TTC549 (cell line): ENCODE results near the gene MYO16.

Experiments
- FAIRE-seq: peaks from 2 replicates; lab custom pipeline; 2012; peaks lifted over from hg19 to GRCh38; lab: Jason Lieb, UNC

MYO16 gene

GRCh38 chr13:108629181-108629752 lies at the start of gene MYO16:
Gene MYO16 (plus strand): TSS chr13:108629611. CDS start chr13:108629845, 234 bp downstream.
- FAIRE-seq, result no peak

DNA sequence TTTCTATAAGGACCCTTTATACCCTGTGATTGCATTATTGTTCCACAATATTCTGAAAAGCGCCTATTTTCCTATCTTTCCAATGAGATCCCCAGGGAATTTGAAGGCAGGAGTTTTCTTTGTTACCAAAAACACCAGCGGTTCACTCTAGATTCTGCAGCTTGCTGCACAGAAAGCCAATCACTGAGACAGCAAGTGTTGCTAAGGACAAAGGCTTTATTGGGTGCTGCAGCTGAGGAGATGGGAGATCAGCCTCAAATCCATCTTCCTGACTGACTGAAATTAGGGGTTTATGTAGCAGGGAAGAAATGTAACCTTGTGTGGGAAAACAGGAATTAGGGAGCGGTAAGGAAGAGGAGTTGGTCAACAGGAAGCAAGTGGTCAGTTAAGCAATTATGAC lies 42.6 kb upstream of the MYO16 start:
- no peak for FAIRE-seq

- FAIRE-seq, result no peak
Observed at GRCh38 chr13:108588516-108588915, 40.9 kb upstream of the MYO16 start.

DNA sequence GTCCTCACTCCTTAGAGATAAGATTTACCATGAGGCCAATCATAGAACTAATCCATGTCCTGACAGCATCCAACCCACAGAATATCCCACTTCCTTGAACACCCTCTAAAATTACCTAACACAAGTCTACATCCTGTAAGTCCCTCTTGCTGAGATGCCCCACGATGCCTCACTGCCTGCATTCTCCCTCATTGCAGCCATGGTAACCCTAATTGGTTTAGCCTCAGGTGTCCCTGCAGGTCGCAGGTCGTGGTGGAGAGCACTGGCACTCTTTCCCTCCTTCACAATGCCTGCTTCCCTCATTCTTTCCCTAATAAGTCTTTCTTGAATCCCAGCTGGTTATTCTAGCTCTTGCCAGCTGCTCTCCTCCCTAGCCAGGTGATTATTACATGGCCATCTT lies 35.3 kb upstream of the MYO16 start:
- FAIRE-seq, result no peak

- FAIRE-seq, result no peak
Observed at GRCh38 chr13:108595436-108596274, 33.8 kb upstream of the MYO16 start.

DNA sequence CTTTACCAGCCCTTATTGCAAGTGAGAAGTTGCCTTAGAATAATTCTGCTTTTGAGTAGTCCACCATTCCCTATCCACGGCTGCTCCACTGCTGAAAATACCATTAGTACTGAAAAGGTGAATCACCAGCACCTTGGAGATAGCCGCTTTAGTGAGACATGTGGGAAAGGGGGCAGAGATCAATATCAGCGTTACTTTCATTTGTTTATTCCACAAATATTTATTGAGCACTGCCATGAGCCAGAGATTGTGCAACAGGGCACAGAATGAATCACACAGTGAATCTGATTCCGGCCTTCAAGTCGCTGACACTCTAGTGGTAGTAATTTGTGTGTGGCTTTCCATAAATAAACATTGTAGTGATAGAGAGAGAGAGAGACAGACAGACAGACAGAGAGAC lies 31.5 kb upstream of the MYO16 start:
- no peak for FAIRE-seq

DNA sequence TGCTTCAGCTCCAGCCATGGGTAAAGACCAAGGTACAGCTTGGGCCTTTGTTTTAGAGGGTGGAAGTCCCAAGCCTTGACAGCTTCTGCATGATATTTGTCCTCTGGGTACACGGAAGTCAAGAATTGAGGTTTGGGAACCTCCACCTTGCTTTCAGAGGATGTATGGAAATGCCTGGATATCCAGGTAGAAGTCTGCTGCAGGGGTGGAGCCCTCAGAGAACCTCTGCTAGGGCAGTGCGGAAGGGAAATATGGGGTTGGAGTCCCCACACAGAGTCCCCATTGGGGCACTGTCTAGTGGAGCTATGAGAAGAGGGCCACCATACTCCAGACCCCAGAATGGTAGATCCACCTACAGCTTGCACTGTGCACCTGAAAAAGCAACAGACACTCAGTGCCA lies 23.0 kb upstream of the MYO16 start:
- no peak for FAIRE-seq

DNA sequence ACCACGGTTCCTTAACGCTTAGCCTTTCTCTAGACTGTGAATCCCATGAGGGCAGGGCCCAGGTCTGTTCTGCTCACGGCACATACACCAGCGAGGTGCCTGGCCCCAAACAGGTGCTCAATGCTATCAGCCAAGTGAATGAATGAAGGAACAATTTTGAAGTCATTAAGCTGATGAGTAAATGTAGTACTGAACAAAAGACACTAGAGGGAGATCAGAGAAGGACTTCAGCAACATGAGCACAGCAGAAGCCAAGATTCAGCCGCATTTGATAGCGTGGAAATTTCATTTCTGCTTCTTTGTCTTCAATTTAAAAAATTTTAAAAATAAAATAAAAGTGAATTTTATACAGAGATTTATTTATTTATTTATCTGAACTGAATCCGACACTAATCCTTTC lies 20.1 kb upstream of the MYO16 start:
- no peak for FAIRE-seq

DNA sequence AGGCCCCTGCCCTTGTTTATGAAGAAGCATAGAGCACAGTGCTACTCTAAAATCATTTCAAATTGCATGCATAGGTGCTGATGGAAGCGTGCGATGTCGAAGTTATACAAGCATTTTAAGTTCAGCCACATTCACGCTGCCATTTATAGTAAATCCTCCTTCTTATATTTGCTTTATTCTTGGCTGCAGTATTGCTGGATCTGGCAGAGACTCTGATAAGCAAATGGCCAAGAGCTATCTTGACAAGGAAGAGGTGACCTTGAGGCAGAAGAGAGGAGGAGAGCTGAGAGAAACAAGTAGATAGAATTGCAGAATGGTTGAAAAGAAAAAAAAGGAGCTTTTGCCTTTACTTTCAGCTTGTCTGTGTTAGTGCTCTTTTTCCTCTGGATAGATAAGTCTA lies 18.9 kb upstream of the MYO16 start:
- no peak for FAIRE-seq

GRCh38 chr13:108615241-108615640 lies 14.2 kb upstream of the MYO16 start:
- FAIRE-seq, result no peak

DNA sequence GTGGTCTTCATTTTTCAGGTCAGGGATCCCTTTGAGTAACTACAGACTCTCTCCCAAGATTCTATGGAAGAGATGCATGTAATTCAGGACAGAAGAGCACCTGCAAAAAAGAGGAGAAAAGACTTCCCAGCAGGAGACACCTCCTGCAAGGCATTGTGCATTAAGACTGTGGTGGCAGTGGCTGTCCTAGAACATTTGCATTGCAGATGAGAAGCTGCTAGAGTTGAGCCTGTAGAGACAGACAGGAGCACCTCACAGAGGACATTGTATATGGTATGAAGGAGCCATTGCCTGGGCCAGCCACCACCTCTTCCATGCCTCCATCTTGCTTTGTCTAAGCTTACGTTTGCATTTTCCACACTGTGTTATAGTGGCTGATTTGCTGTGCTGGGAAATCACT lies 11.2 kb upstream of the MYO16 start:
- FAIRE-seq, result no peak

GRCh38 chr13:108621462-108621861 lies 7.9 kb upstream of the MYO16 start:
- FAIRE-seq, result no peak

DNA sequence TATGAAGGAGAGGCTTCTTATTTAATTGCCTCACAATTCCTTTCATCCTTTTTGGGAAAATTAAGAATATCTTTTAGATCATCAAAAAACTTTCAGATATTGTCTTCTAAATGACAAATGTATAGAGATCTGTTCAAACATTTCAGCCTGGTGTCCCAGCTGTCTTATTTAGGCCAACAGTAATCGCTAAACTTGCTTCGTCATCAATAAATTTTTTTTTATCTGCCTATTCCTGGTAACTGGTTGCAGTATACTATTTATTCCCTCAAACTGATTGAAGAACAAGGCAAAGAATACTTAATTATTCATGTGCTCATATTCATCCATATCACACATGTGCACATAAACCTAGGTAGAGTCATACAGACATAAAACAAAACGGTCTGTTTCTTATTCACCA lies 5.3 kb upstream of the MYO16 start:
- FAIRE-seq, result no peak

DNA sequence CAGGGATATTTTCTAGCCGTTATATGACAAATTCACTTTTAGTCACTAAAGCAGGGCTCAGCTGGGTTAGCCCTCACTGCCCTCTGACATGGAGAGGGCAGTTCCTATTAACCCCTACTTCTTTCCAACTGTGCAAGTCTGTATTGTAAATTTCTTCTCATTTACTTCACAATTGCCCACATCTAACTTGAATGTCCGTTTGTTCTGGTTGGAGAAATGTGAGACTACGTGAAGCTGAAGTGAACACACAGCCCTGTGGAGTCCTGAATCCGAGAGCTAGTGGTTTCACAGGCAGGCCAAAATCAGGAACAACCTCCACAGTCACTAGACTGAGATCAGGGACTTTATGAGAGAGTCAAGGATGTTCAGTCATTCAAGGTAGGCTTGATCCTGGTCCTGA lies 4.4 kb upstream of the MYO16 start:
- no peak for FAIRE-seq

- FAIRE-seq, result no peak
Observed at GRCh38 chr13:108629988-108630387, 577 bp downstream of the MYO16 start.

GRCh38 chr13:108632649-108633167 lies 3.3 kb downstream of the MYO16 start:
- no peak for FAIRE-seq

- no peak for FAIRE-seq
Observed at GRCh38 chr13:108638901-108639300, 9.5 kb downstream of the MYO16 start.

DNA sequence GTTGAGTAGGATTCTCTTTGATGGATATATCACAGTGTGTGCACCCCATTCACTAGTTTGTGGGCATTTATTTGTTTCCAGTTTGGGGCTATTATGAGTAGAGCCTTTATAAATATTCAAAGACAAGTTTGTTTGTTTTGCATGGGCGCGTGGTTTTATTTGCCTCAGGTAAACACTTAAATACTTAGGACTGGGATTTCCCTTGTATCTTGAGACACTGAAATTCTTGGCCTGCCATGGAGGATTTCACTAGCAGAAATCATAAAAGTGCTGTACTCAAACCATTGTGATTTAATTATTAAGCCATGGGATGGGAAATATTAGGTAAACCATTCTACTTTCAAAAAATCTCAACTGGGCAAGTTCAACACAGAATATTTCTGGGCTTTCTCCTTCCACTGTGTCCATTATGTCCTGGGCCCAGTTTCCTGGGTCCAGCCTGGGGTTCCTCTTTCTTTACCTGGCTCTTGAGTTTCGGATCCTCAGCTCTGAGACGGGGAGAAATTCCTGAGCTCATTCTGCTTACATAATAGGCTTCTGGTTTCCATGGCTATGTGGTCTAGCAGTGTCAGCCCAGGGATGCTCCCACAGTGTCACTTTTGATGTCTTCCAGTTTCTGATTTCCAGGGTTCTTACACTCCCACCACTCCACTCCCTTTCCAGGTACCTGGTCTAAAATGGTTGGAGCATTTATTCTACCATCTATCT lies 14.4 kb downstream of the MYO16 start:
- no peak for FAIRE-seq

DNA sequence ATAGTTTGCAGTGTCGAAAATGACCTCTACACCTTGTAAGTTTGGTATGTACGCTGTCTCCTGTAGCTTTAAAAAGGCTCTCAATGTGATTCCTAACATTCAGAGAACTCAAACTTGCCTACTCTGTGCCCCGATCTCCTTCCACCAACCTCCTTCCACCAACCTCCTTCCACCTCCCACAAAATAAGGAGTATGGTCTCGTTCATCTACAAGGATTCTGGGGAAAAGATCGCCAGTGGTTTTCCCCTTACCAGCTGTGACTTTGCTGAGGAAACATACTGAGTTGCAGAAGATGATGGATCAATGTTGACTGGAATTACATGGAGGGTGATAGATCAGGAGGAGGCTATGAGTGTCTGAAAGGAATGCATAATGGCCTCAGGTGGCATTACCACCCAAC lies 16.0 kb downstream of the MYO16 start:
- no peak for FAIRE-seq

DNA sequence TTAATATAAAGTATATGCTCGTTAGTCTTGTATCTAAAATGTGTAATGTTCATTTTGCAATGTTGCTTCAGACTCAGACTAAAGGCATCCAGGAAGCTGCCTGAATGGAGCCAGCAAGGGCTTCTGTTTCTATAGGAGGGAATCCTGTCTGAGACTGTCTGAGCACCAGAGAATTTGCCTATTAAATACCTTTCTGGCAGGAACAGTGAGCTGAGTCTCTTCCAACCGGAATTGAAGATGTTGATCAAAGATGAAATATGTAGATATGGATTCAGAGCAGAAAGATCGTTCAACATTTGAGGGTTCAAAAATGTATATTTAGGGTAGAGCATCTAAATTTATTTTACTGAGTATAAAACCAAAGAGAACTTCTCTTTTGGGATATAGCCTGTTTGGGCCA lies 20.9 kb downstream of the MYO16 start:
- FAIRE-seq, result no peak

DNA sequence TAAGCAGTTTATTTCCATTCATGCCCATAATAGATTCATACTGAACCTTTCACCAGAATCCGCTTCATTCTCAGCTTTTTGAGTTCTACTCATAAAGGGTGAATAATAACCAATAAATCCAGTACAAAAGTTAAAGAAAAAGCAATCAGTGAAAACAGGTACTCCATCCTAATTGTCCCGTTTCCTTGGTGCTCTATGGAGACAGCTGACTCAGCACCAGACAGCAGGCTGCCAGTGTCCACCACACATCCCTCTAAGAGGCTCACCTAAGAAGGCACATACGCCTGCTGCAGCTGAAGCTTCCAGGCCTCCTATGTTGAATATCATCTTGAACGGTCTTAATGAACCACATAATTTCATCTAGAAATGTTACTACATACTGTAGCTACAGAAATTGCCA lies 27.3 kb downstream of the MYO16 start:
- no peak for FAIRE-seq

DNA sequence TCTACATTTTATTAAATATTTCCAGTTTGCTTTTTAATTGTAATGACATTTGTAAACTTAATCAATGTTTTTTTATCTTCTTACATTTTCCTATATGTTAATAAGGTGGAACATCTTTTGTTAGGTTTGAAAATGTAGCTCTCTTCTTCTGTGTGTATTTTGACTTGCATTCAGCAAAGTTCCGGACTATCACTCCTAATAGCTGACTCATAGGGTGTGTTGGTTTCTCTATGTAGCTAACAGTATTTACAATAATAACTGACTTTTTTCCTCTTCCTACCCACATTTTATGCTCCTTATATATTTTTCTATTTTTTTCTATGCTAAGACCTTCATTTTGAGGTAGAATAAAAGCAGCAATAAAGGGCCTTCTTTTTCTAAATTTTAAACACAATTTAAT lies 28.1 kb downstream of the MYO16 start:
- FAIRE-seq, result no peak

- FAIRE-seq, result no peak
Observed at GRCh38 chr13:108662528-108662927, 33.1 kb downstream of the MYO16 start.
